HepG2 (cell line): ENCODE results near the gene STX5. TPM values are rescaled to one million over a fixed set of nuclear protein-coding genes. Genes with fewer than 3 reads are reported as not detected.

Experiments used
- AKAP8 ChIP-seq: sonication (generic); formaldehyde crosslinking; IDR thresholded peaks from 2 replicates; pipeline ENCODE4 v1.5.1; 2020; ENCODE audit warnings: mild to moderate bottlenecking, missing genetic modification reagents
- CEBPZ ChIP-seq: IDR thresholded peaks from 2 replicates; pipeline ENCODE4 v1.6.1; 2012; ENCODE audit warnings: low read length, improper control_type of control experiment
- E2F5 ChIP-seq: sonication (generic); formaldehyde crosslinking; conservative IDR thresholded peaks from 2 replicates; pipeline ENCODE4 v1.4.0; 2020; ENCODE audit warnings: missing genetic modification reagents
- FOSL2 ChIP-seq: sonication (generic); formaldehyde crosslinking; IDR thresholded peaks from 2 replicates; pipeline ENCODE4 v1.4.0; 2020; ENCODE audit warnings: missing genetic modification reagents
- HHEX ChIP-seq: IDR thresholded peaks from 2 replicates; pipeline ENCODE4 v1.6.1; 2016; ENCODE audit warnings: control low read depth
- MBD4 ChIP-seq: IDR thresholded peaks from 2 replicates; pipeline ENCODE4 v1.6.1; 2012; ENCODE audit warnings: low read length, inconsistent platforms, borderline replicate concordance
- NBN ChIP-seq: fragments of 450-650 bp; conservative IDR thresholded peaks from 2 replicates; pipeline ENCODE4 v1.6.1; 2017
- RFX3 ChIP-seq: IDR thresholded peaks from 2 replicates; pipeline ENCODE4 v1.6.1; 2016; ENCODE audit warnings: missing biosample characterization, missing genetic modification reagents
- STAT6 ChIP-seq: sonication (generic); formaldehyde crosslinking; IDR thresholded peaks from 2 replicates; pipeline ENCODE4 v1.4.0; 2020; ENCODE audit warnings: missing genetic modification reagents, mild to moderate bottlenecking, borderline replicate concordance
- THAP9 ChIP-seq: sonication (generic); formaldehyde crosslinking; IDR thresholded peaks from 2 replicates; pipeline ENCODE4; 2020; ENCODE audit warnings: missing genetic modification reagents, mild to moderate bottlenecking, borderline replicate concordance
- ZNF124 ChIP-seq: sonication (generic); formaldehyde crosslinking; IDR thresholded peaks from 2 replicates; pipeline ENCODE4 v1.4.0; 2020; ENCODE audit warnings: missing genetic modification reagents
- ZNF160 ChIP-seq: sonication (generic); formaldehyde crosslinking; IDR thresholded peaks from 2 replicates; pipeline ENCODE4 v1.8.0; 2022; ENCODE audit warnings: mild to moderate bottlenecking, inconsistent platforms, missing genetic modification reagents
- ZNF326 ChIP-seq: sonication (generic); formaldehyde crosslinking; IDR thresholded peaks from 2 replicates; pipeline ENCODE4 v1.4.0; 2020; ENCODE audit warnings: missing genetic modification reagents, borderline replicate concordance
- ZNF7 ChIP-seq: IDR thresholded peaks from 2 replicates; pipeline ENCODE4 v1.6.1; 2016; ENCODE audit warnings: missing biosample characterization, missing genetic modification reagents
- ZNF720 ChIP-seq: sonication (generic); formaldehyde crosslinking; IDR thresholded peaks from 2 replicates; pipeline ENCODE4 v1.4.0; 2020; ENCODE audit warnings: missing genetic modification reagents
- ZNF841 ChIP-seq: sonication (generic); formaldehyde crosslinking; IDR thresholded peaks from 2 replicates; pipeline ENCODE4 v1.8.1; 2023; ENCODE audit warnings: missing genetic modification reagents, borderline replicate concordance
- polyA plus RNA-seq, 8 experiments: library from polyadenylated mRNA; depleted of rRNA in 3 of 8; stranded (reverse) in 7 of 8; unstranded in 1 of 8; fragments of >200 nt; fragmentation: Illumina TruSeq in 4 of 8; extraction: Trizol in 4 of 8; gene quantifications; 2 replicates each; pipeline versions ENCODE4 v1.2.1 to v1.2.3, GENCODE V29; 2011 to 2016; ENCODE audit warnings: low read depth in 4 of 8, missing spikeins in 1 of 8, mixed read lengths in 1 of 8; ENCODE audit not compliant: insufficient read depth in 1 of 8
- total RNA-seq, 5 experiments: library from RNA; depleted of rRNA; stranded (reverse); fragments of >200 nt; fragmentation: Illumina TruSeq; extraction: Trizol; gene quantifications; 2 replicates each; pipeline ENCODE4 v1.2.3, GENCODE V29; 2016; ENCODE audit warnings: low read depth in 1 of 5
- TF ChIP-seq, protein P1 (sequence below): sonication (generic); formaldehyde crosslinking; IDR thresholded peaks from 2 replicates; pipeline ENCODE4 v1.4.0; 2020; ENCODE audit warnings: missing genetic modification reagents, borderline replicate concordance

The STX5 gene
- total and polyA plus RNA-seq, 2 of the 13 experiments (the other 11 are each of a cell fraction or from before 2014, with no cell fraction given) = 26.9 to 30.0 TPM

DNA sequence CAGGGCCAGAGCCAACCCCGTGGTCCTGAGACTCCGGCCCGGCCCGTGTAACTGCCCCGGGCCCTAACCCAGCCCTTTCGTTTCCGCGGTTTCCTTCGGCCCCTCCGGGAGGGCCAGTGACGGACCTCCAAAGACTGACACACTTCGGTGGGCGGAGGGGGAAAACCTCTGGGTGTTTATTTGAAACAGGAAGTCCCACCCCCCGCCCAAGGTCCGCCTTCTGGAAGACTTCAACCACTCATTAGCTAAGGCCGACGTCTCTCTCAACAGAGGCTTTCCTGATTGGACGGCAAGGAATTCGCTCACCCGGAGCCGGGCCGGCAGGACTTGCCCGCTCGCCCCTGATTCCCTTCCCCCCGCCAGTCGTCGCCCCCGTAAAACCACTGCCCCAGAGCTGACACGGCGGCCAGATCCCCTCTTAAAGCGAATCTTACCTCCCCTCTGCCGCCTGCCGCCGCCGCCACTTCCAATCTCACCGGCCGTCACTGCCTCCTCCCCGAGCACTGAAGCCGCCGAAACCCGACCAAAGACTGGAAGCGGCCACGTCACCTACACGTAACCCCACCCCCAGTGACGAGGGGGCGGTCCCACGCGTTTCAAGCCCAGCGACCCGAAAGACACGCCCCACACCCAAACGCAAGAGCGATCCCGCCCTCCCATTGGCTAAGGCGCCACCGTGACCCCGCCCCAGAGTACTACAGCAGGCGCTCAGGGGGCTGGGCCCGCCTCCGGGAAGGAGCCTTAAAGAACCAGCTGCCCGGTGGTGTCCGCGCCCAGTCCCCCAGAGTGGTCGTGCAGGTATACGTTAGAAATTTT is at the start of gene STX5 (continued):
- TF ChIP-seq STAT6 = no peak
- TF ChIP-seq E2F5 (CRISPR knock-in tag) = no peak
- TF ChIP-seq HHEX (CRISPR knock-in tag) = no peak
- no peak for TF ChIP-seq MBD4
- TF ChIP-seq NBN = no peak
- no peak for TF ChIP-seq ZNF7 (CRISPR knock-in tag)
- TF ChIP-seq THAP9 = no peak; the same call in 1 of the 2 replicates
- TF ChIP-seq ZNF326 (CRISPR knock-in tag) = no peak
- peak; percentile 88 for TF ChIP-seq CEBPZ
- TF ChIP-seq AKAP8 (CRISPR knock-in tag) = no peak
- no peak for TF ChIP-seq ZNF160 (CRISPR knock-in tag)
- no peak for TF ChIP-seq RFX3 (CRISPR knock-in tag)
- TF ChIP-seq FOSL2 = no peak; the same call in 1 of the 2 replicates
- no peak for TF ChIP-seq ZNF841
- no peak for TF ChIP-seq ZNF720 (CRISPR knock-in tag)
- 0 out of 2 replicates have a peak, but pooled peaks have one; percentile 38 for TF ChIP-seq ZNF124 (CRISPR knock-in tag)
- TF ChIP-seq, protein P1, sequence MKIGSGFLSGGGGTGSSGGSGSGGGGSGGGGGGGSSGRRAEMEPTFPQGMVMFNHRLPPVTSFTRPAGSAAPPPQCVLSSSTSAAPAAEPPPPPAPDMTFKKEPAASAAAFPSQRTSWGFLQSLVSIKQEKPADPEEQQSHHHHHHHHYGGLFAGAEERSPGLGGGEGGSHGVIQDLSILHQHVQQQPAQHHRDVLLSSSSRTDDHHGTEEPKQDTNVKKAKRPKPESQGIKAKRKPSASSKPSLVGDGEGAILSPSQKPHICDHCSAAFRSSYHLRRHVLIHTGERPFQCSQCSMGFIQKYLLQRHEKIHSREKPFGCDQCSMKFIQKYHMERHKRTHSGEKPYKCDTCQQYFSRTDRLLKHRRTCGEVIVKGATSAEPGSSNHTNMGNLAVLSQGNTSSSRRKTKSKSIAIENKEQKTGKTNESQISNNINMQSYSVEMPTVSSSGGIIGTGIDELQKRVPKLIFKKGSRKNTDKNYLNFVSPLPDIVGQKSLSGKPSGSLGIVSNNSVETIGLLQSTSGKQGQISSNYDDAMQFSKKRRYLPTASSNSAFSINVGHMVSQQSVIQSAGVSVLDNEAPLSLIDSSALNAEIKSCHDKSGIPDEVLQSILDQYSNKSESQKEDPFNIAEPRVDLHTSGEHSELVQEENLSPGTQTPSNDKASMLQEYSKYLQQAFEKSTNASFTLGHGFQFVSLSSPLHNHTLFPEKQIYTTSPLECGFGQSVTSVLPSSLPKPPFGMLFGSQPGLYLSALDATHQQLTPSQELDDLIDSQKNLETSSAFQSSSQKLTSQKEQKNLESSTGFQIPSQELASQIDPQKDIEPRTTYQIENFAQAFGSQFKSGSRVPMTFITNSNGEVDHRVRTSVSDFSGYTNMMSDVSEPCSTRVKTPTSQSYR = peak; percentile 62; the same call in 1 of the 2 replicates
